BLaER1 treated with 17β-estradiol and CSF1 and Interleukin-3, amounts not matched to agents 10 nM and 100 nM (cell line): Measurements from ENCODE around the gene LMLN.

Source experiments
- H3K27ac ChIP-seq, 11 experiments: shearing (Covaris generic); formaldehyde crosslinking; 2 replicates each; pipeline ENCODE4 v1.8.1; 2022
- H3K27me3 ChIP-seq, 11 experiments: shearing (Covaris generic); formaldehyde crosslinking; 2 replicates each; pipeline ENCODE4 v1.8.1; 2022
- H3K36me3 ChIP-seq, 11 experiments: shearing (Covaris generic); formaldehyde crosslinking; 2 replicates each; pipeline ENCODE4 v1.8.1; 2022
- H3K4me1 ChIP-seq, 10 experiments: shearing (Covaris generic); formaldehyde crosslinking; 2 replicates each; pipeline ENCODE4 v1.8.1; 2022
- H3K4me2 ChIP-seq, 11 experiments: shearing (Covaris generic); formaldehyde crosslinking; 2 replicates each; pipeline ENCODE4 v1.8.1; 2022
- H3K4me3 ChIP-seq, 10 experiments: shearing (Covaris generic); formaldehyde crosslinking; 2 replicates each; pipeline ENCODE4 v1.8.1; 2022
- H3K9ac ChIP-seq, 11 experiments: shearing (Covaris generic); formaldehyde crosslinking; 2 replicates each; pipeline ENCODE4 v1.8.1; 2022
- H3K9me3 ChIP-seq, 11 experiments: shearing (Covaris generic); formaldehyde crosslinking; replicated peaks in 1 of 11; 2 replicates each; pipeline ENCODE4 v1.8.1; 2022
- H4K20me1 ChIP-seq, 11 experiments: shearing (Covaris generic); formaldehyde crosslinking; 2 replicates each; pipeline ENCODE4 v1.8.1; 2022
- Cebpa-rat ChIP-seq, 11 experiments: shearing (Covaris generic); IDR thresholded peaks; 2 replicates each; pipeline ENCODE4 v1.8.1; 2022

LMLN gene

GRCh38 chr3:198027799-198028390 lies 67.9 kb downstream of the LMLN start:
- no peaks in the 10 kb centered on the region for H3K27me3 ChIP-seq
- peaks cover 0 to 11% (median 0%) of the 10 kb centered on the region in 11 experiments; a peak in 2 of 22 replicates for H3K36me3 ChIP-seq
- H3K4me1 ChIP-seq: peaks cover 0 to 49% (median 9%) of the 10 kb centered on the region in 10 experiments; a peak in 16 of 20 replicates
- H3K9ac ChIP-seq: no peak overlapping the region
- no peak for TF ChIP-seq Cebpa-rat (IDR thresholded peaks at IDR 0.05)
- no peak overlapping the region for H3K27ac ChIP-seq
- no peaks in the 10 kb centered on the region for H4K20me1 ChIP-seq
- H3K4me3 ChIP-seq: no peak overlapping the region
- no peaks in the 10 kb centered on the region for H3K9me3 ChIP-seq
- H3K4me2 ChIP-seq: peak overlapping the region in 1 of 11 experiments; percentile 14; a peak in 1 of 22 replicates

GRCh38 chr3:198028718-198029117 lies 68.7 kb downstream of the LMLN start:
- Histone ChIP-seq H3K4me3 (no peak overlapping the region), H3K4me2 (no peak overlapping the region), H3K9me3 (no peaks in the 10 kb centered on the region), H3K9ac (no peak overlapping the region), H3K36me3 (peaks cover 0 to 11% (median 0%) of the 10 kb centered on the region in 11 experiments; a peak in 2 of 22 replicates), H3K4me1 (peaks cover 0 to 50% (median 9%) of the 10 kb centered on the region in 10 experiments; a peak in 16 of 20 replicates), H3K27me3 (no peaks in the 10 kb centered on the region), H4K20me1 (no peaks in the 10 kb centered on the region), H3K27ac (no peak overlapping the region)
- no peak for TF ChIP-seq Cebpa-rat (IDR thresholded peaks at IDR 0.05)

GRCh38 chr3:198030125-198030524 lies 70.1 kb downstream of the LMLN start:
- peak overlapping the region in 2 of 11 experiments; percentile 32 to 48; a peak in 3 of 22 replicates for H3K27ac ChIP-seq
- H3K9ac ChIP-seq: no peak overlapping the region
- peaks cover 0 to 11% (median 0%) of the 10 kb centered on the region in 11 experiments; a peak in 2 of 22 replicates for H3K36me3 ChIP-seq
- H3K9me3 ChIP-seq: no peaks in the 10 kb centered on the region
- H4K20me1 ChIP-seq: no peaks in the 10 kb centered on the region
- peak overlapping the region in 3 of 11 experiments; percentile 57 to 61 (median 61); a peak in 6 of 22 replicates for H3K4me2 ChIP-seq
- H3K4me1 ChIP-seq: peaks cover 0 to 50% (median 9%) of the 10 kb centered on the region in 10 experiments; a peak in 16 of 20 replicates
- no peak for TF ChIP-seq Cebpa-rat (IDR thresholded peaks at IDR 0.05)
- no peaks in the 10 kb centered on the region for H3K27me3 ChIP-seq
- H3K4me3 ChIP-seq: no peak overlapping the region

GRCh38 chr3:198030726-198031125 lies 70.7 kb downstream of the LMLN start:
- peak overlapping the region in 2 of 11 experiments; percentile 32 to 48; a peak in 2 of 22 replicates for H3K27ac ChIP-seq
- no peak for TF ChIP-seq Cebpa-rat (IDR thresholded peaks at IDR 0.05)

GRCh38 chr3:198032039-198032936 lies 72.3 kb downstream of the LMLN start:
- Histone ChIP-seq H3K9ac (no peak overlapping the region), H3K27ac (peak overlapping the region in 2 of 11 experiments; percentile 5 to 46; a peak in 3 of 22 replicates), H3K9me3 (no peaks in the 10 kb centered on the region), H3K4me2 (peak overlapping the region; percentile 12 to 61 (median 37); a peak in 18 of 22 replicates), H3K36me3 (peaks cover 0 to 5% (median 0%) of the 10 kb centered on the region in 11 experiments; a peak in 3 of 22 replicates), H3K4me1 (peaks cover 0 to 50% (median 9%) of the 10 kb centered on the region in 10 experiments; a peak in 16 of 20 replicates), H4K20me1 (no peaks in the 10 kb centered on the region), H3K27me3 (no peaks in the 10 kb centered on the region), H3K4me3 (no peak overlapping the region)
- no peak for TF ChIP-seq Cebpa-rat (IDR thresholded peaks at IDR 0.05)

More at GRCh38 chr3:198030726-198031125, 70.7 kb downstream of the LMLN start:
- Histone ChIP-seq H3K27me3 (no peaks in the 10 kb centered on the region), H3K4me2 (peak overlapping the region in 3 of 11 experiments; percentile 57 to 61 (median 61); a peak in 5 of 22 replicates), H3K4me1 (peaks cover 0 to 50% (median 9%) of the 10 kb centered on the region in 10 experiments; a peak in 16 of 20 replicates), H3K9ac (no peak overlapping the region), H3K9me3 (no peaks in the 10 kb centered on the region), H3K4me3 (no peak overlapping the region), H4K20me1 (no peaks in the 10 kb centered on the region), H3K36me3 (peaks cover 0 to 11% (median 0%) of the 10 kb centered on the region in 11 experiments; a peak in 2 of 22 replicates)

GRCh38 chr3:198043119-198043518 lies 83.1 kb downstream of the LMLN start:
- Histone ChIP-seq H3K4me2 (no peak overlapping the region), H3K4me1 (no peaks in the 10 kb centered on the region), H3K27me3 (no peaks in the 10 kb centered on the region), H3K9ac (no peak overlapping the region), H3K9me3 (0 out of 22 replicates have a peak, but pooled peaks cover 0 to 5% (median 0%) of the 10 kb centered on the region in 11 experiments), H3K4me3 (no peak overlapping the region), H4K20me1 (no peaks in the 10 kb centered on the region), H3K36me3 (peaks cover 0 to 18% (median 9%) of the 10 kb centered on the region in 11 experiments; a peak in 8 of 22 replicates), H3K27ac (no peak overlapping the region)
- no peak for TF ChIP-seq Cebpa-rat (IDR thresholded peaks at IDR 0.05)

GRCh38 chr3:198046120-198046857 lies 86.3 kb downstream of the LMLN start:
- Histone ChIP-seq H3K4me2 (no peak overlapping the region), H3K27me3 (no peaks in the 10 kb centered on the region), H3K4me1 (no peaks in the 10 kb centered on the region), H3K9ac (no peak overlapping the region), H3K9me3 (peaks cover 0 to 6% (median 5%) of the 10 kb centered on the region in 11 experiments; a peak in 14 of 22 replicates), H3K4me3 (no peak overlapping the region), H3K36me3 (peaks cover 0 to 4% (median 0%) of the 10 kb centered on the region in 11 experiments; a peak in 1 of 22 replicates), H4K20me1 (no peaks in the 10 kb centered on the region), H3K27ac (no peak overlapping the region)
- TF ChIP-seq Cebpa-rat (IDR thresholded peaks at IDR 0.05): no peak

GRCh38 chr3:198048445-198048844 lies 88.4 kb downstream of the LMLN start:
- Histone ChIP-seq H3K36me3 (peaks cover 0 to 4% (median 0%) of the 10 kb centered on the region in 11 experiments; a peak in 1 of 22 replicates), H3K4me3 (no peak overlapping the region), H4K20me1 (no peaks in the 10 kb centered on the region), H3K27me3 (no peaks in the 10 kb centered on the region), H3K4me1 (no peaks in the 10 kb centered on the region), H3K9ac (no peak overlapping the region), H3K9me3 (peaks cover 0 to 10% (median 7%) of the 10 kb centered on the region in 11 experiments; a peak in 15 of 22 replicates), H3K27ac (no peak overlapping the region), H3K4me2 (no peak overlapping the region)
- TF ChIP-seq Cebpa-rat (IDR thresholded peaks at IDR 0.05): no peak
